Measurements from ENCODE around the gene SMG6. TPM values are rescaled to one million over a fixed set of nuclear protein-coding genes. Genes with fewer than 3 reads are reported as not detected.

Gene SMG6
- total and polyA plus RNA-seq, 2 of the 13 experiments (the other 11 are each of a cell fraction or from before 2014, with no cell fraction given) = 4.6 to 14.6 TPM

DNA sequence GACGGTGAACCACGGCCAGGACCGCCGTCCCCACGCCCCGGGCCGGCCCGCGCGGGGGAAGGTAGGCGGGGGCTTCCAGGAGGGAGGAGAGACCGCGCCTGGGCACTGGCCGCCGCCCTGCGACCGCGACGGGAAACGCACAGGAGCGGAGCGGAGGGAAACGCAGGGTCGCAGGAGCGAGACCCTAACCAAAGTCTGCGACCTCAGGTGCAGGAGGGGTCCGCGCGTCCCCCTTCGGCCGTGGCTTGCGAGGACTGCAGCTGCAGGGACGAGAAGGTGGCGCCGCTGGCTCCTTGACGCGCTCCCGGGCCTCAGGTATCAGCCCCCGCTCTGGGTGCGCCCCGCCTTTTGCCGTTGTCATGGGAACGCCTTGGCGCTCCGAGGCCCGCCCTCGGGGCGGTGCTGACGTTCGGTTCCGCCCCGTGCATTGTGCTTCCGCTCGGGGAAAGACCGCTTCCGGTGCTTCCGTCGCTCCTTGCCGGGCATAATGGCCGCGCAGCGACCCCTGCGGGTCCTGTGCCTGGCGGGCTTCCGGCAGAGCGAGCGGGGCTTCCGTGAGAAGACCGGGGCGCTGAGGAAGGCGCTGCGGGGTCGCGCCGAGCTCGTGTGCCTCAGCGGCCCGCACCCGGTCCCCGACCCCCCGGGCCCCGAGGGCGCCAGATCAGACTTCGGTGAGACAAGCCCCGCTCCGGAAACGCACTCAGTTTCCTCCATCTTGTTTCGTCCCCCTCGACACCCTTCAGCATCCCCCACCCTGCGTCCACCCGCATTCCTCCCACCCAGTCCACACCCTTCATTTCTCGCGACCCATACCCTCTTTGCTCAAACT, 261.8 kb downstream of the SMG6 start, which contains the start of gene OVCA2 (continued):
- TF ChIP-seq POGK (CRISPR knock-in tag; conservative IDR thresholded peaks at IDR 0.05) = peak; percentile 76
- no peak for TF ChIP-seq CC2D1A (CRISPR knock-in tag; IDR thresholded peaks at IDR 0.05)
- TF ChIP-seq PHF21A (CRISPR knock-in tag; IDR thresholded peaks at IDR 0.05) = no peak
- TF ChIP-seq ZBTB40 (IDR thresholded peaks at IDR 0.05) = peak; percentile 86
- TF ChIP-seq ZBTB40 (CRISPR knock-in tag; IDR thresholded peaks at IDR 0.05) = no peak
- no peak for TF ChIP-seq PAWR (CRISPR knock-in tag; IDR thresholded peaks at IDR 0.05; ENCODE audit: borderline replicate concordance)
- TF ChIP-seq DNMT3B (CRISPR knock-in tag; conservative IDR thresholded peaks at IDR 0.05) = no peak
- TF ChIP-seq CREB3 (CRISPR knock-in tag; IDR thresholded peaks at IDR 0.05) = no peak
- peak; percentile 95 for TF ChIP-seq KAT8 (CRISPR knock-in tag; IDR thresholded peaks at IDR 0.05)
- no peak for TF ChIP-seq REXO4 (CRISPR knock-in tag; IDR thresholded peaks at IDR 0.05; ENCODE audit: borderline replicate concordance)
- peak; percentile 95 for TF ChIP-seq ELF1 (CRISPR knock-in tag; IDR thresholded peaks at IDR 0.05)
- peak; percentile 84 for TF ChIP-seq SP2 (CRISPR knock-in tag; IDR thresholded peaks at IDR 0.05)
- 0 out of 2 replicates have a peak, but pooled peaks have one; percentile 20 for TF ChIP-seq ZNF619 (CRISPR knock-in tag; IDR thresholded peaks at IDR 0.05)
- no peak for TF ChIP-seq TERF1 (CRISPR knock-in tag; IDR thresholded peaks at IDR 0.05)
- no peak for TF ChIP-seq ZNF720 (CRISPR knock-in tag; IDR thresholded peaks at IDR 0.05)
- 0 out of 2 replicates have a peak, but pooled peaks have one; percentile 56 for TF ChIP-seq ZNF792 (CRISPR knock-in tag; IDR thresholded peaks at IDR 0.05)

Measured in HepG2 (cell line).